PC-3 (cell line): Measurements from ENCODE around the gene SCLY. TPM values are rescaled to one million over a fixed set of nuclear protein-coding genes. Genes with fewer than 3 reads are reported as not detected.

Experiments used
- ATAC-seq: fragments of 200-7000 bp; cut with Tn5 transposase; 2 replicates; pipeline ENCODE4 v1.9.1; 2020; ENCODE audit warnings: mild to moderate bottlenecking, moderate library complexity
- BruUV-seq: library from RNA; stranded (reverse); fragments of 400-500 nt; replicated peaks from 2 replicates; lab custom pipeline; 2021; lab: Mats Ljungman, UMichigan
- CTCF ChIA-PET: fragments of 300-600 bp; sonication (Branson Sonifier 250); formaldehyde crosslinking; loops from one replicate; lab custom pipeline; 2022; ENCODE audit warnings: antibody characterized with exemption; lab: Charles Lee
- POLR2A ChIA-PET: fragments of 300-600 bp; sonication (Branson Sonifier 250); formaldehyde crosslinking; loops from one replicate; lab custom pipeline; 2022; ENCODE audit warnings: antibody characterized with exemption; ENCODE audit not compliant: unreplicated experiment; lab: Charles Lee
- DNase-seq: peaks from one replicate; pipeline ENCODE4 v3.0.0-alpha.2; 2015
- H2AFZ ChIP-seq: fragments of 300-600 bp; sonication (generic); 2 replicates; pipeline ENCODE4 v1.6.0; 2016; ENCODE audit warnings: antibody characterized with exemption, low read length
- H3F3A ChIP-seq: fragments of 300-600 bp; sonication (generic); one replicate; pipeline ENCODE4 v1.6.0; 2017; ENCODE audit warnings: antibody characterized with exemption, low read length, control low read depth, mild to moderate bottlenecking; ENCODE audit not compliant: unreplicated experiment
- H3K27ac ChIP-seq: fragments of 300-600 bp; sonication (generic); 2 replicates; pipeline ENCODE4 v1.5.1; 2016; ENCODE audit warnings: mild to moderate bottlenecking, low read length
- H3K27me3 ChIP-seq: fragments of 300-600 bp; sonication (generic); 2 replicates; pipeline ENCODE4 v1.6.1; 2016; ENCODE audit warnings: low read length, mixed read lengths
- H3K36me3 ChIP-seq: fragments of 300-600 bp; sonication (generic); 2 replicates; pipeline ENCODE4 v1.6.1; 2016; ENCODE audit warnings: low read depth, mixed run types, low read length, mixed read lengths
- H3K4me1 ChIP-seq: fragments of 300-600 bp; sonication (generic); 2 replicates; pipeline ENCODE4 v1.5.1; 2016; ENCODE audit warnings: low read length; ENCODE audit not compliant: insufficient read depth
- H3K4me2 ChIP-seq: fragments of 300-600 bp; sonication (generic); 2 replicates; pipeline ENCODE4 v1.6.0; 2016; ENCODE audit warnings: low read length
- H3K4me3 ChIP-seq: fragments of 300-600 bp; sonication (generic); 2 replicates; pipeline ENCODE4 v1.5.1; 2016; ENCODE audit warnings: mild to moderate bottlenecking, low read length, mixed read lengths
- H3K79me2 ChIP-seq: fragments of 300-600 bp; sonication (generic); 2 replicates; pipeline ENCODE4 v1.6.1; 2017; ENCODE audit warnings: low read length, mixed read lengths
- H3K9ac ChIP-seq: fragments of 300-600 bp; sonication (generic); 2 replicates; pipeline ENCODE4 v1.6.0; 2016; ENCODE audit warnings: mild to moderate bottlenecking, low read length
- H3K9me2 ChIP-seq: fragments of 300-600 bp; sonication (generic); replicated peaks from 2 replicates; pipeline ENCODE4 v1.6.1; 2016; ENCODE audit warnings: mixed run types, low read length, mixed read lengths
- H3K9me3 ChIP-seq: fragments of 300-600 bp; sonication (generic); 2 replicates; pipeline ENCODE4 v1.6.1; 2016; ENCODE audit warnings: low read length, mixed read lengths
- H4K20me1 ChIP-seq: fragments of 300-600 bp; sonication (generic); 2 replicates; pipeline ENCODE4 v1.6.1; 2016; ENCODE audit warnings: low read length, mixed read lengths
- CTCF ChIP-seq: fragments of 300-600 bp; sonication (generic); conservative IDR thresholded peaks from 2 replicates; pipeline ENCODE4 v1.5.1; 2017; ENCODE audit warnings: antibody characterized with exemption, low read depth, mild to moderate bottlenecking, low read length
- EZH2 ChIP-seq: fragments of 300-600 bp; sonication (generic); IDR thresholded peaks from one replicate; pipeline ENCODE4 v1.6.1; 2017; ENCODE audit warnings: antibody characterized with exemption, mild to moderate bottlenecking, low read length; ENCODE audit not compliant: unreplicated experiment
- EZH2phosphoT487 ChIP-seq: fragments of 300-600 bp; sonication (generic); IDR thresholded peaks from 2 replicates; pipeline ENCODE4 v1.6.1; 2018; ENCODE audit warnings: mild to moderate bottlenecking, antibody characterized with exemption, low read length, borderline replicate concordance
- intact Hi-C: fragments of 100-400 bp; cut with micrococcal nuclease; formaldehyde crosslinking; loops from 2 replicates; pipeline ENCODE4 v1.9.0; 2023
- total RNA-seq: library from RNA; depleted of rRNA; stranded (reverse); fragments of >200 nt; gene quantifications from 2 replicates; pipeline ENCODE4 v1.2.3, GENCODE V29; 2014

The SCLY gene
- total RNA-seq, 1 experiment from 2014 or later = 23.1 TPM

GRCh38 chr2:238144262-238144661 lies 83.5 kb downstream of the SCLY start:
- Histone ChIP-seq H3K36me3 (no peaks in the 10 kb centered on the region), H3K4me3 (no peak overlapping the region), H3K4me1 (peaks cover 30% of the 10 kb centered on the region), H3K9ac (no peak overlapping the region), H3K4me2 (peak overlapping the region; percentile 72; the same call in 1 of the 2 replicates), H3K79me2 (no peaks in the 10 kb centered on the region), H3K9me2 (no peaks in the 10 kb centered on the region), H3K9me3 (no peaks in the 10 kb centered on the region), H3F3A (no peaks in the 10 kb centered on the region), H3K27ac (no peak overlapping the region), H4K20me1 (no peaks in the 10 kb centered on the region), H2AFZ (no peak overlapping the region), H3K27me3 (no peaks in the 10 kb centered on the region)
- no TSS peak for BruUV-seq
- TF ChIP-seq CTCF = no peak
- TF ChIP-seq EZH2 = no peak
- no peak for TF ChIP-seq EZH2phosphoT487
- no peak for ATAC-seq
- ChIA-PET CTCF (no interaction called here), POLR2A (no interaction called here)
- intact Hi-C loops = no loop called here
- no peak for DNase-seq

DNA sequence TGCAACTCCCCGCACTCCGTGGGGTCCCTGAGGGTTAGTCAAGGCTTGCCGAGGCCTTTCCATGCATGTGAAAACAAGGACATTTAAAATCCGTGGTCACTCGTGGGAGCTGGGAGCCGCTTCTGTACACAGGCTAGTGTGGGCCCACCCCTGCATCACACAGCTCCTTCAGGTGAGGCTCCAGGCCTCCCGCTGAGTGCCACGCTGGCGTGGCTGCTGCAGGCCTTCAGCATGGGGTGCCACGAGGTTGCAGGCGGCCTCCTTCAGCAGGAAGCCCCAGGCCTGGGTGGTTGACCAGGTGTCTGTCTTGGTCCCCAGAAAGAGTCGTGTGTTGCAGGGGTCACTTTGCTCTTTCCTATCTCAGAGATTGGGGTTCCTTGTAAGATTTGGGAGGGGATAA lies 84.2 kb downstream of the SCLY start:
- intact Hi-C loops = no loop called here
- Histone ChIP-seq H3K27me3 (no peaks in the 10 kb centered on the region), H3K4me3 (no peak overlapping the region), H3K4me1 (peaks cover 30% of the 10 kb centered on the region), H2AFZ (no peak overlapping the region), H3F3A (no peaks in the 10 kb centered on the region), H4K20me1 (no peaks in the 10 kb centered on the region), H3K9me3 (no peaks in the 10 kb centered on the region), H3K79me2 (no peaks in the 10 kb centered on the region), H3K9me2 (no peaks in the 10 kb centered on the region), H3K4me2 (no peak overlapping the region), H3K27ac (no peak overlapping the region), H3K9ac (no peak overlapping the region), H3K36me3 (no peaks in the 10 kb centered on the region)
- ATAC-seq (no peak), DNase-seq (no peak)
- ChIA-PET POLR2A (no interaction called here), CTCF (no interaction called here)
- TF ChIP-seq EZH2 (no peak), EZH2phosphoT487 (no peak), CTCF (no peak)
- no TSS peak for BruUV-seq

DNA sequence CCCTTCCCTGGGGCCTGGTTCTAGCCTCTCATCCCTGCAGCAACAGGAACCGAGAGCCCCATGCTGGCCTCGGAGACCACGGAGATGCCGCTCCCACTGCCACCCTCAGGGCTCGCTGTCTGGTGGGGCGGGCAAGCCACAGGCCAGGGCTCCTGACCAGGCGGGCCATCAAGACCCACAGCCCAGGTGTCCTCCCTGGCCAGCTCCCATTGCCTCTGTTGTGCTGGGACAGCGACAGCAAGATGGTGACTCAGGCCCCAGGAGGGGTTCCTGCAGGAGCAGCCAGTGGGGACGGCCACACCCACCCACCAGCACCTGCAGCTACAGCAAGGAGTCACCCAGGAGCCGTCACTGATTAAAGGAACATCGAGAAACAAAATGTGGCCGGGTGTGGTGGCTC lies 85.0 kb downstream of the SCLY start:
- H3K4me1 ChIP-seq = peaks cover 30% of the 10 kb centered on the region
- intact Hi-C loops = no loop called here
- H3K27ac ChIP-seq = no peak overlapping the region
- no peaks in the 10 kb centered on the region for H3F3A ChIP-seq
- no peaks in the 10 kb centered on the region for H3K9me3 ChIP-seq
- TF ChIP-seq EZH2 (no peak), EZH2phosphoT487 (no peak), CTCF (no peak)
- H3K27me3 ChIP-seq = no peaks in the 10 kb centered on the region
- H3K36me3 ChIP-seq = no peaks in the 10 kb centered on the region
- H3K9me2 ChIP-seq = no peaks in the 10 kb centered on the region
- DNase-seq (peak; percentile 28), ATAC-seq (no peak)
- BruUV-seq = no TSS peak
- H3K4me2 ChIP-seq = no peak overlapping the region
- H4K20me1 ChIP-seq = no peaks in the 10 kb centered on the region
- H3K4me3 ChIP-seq = no peak overlapping the region
- POLR2A ChIA-PET = no interaction called here
- no peaks in the 10 kb centered on the region for H3K79me2 ChIP-seq
- no peak overlapping the region for H2AFZ ChIP-seq
- CTCF ChIA-PET = interaction anchor here (0.6 kb wide), 1 partner anchor 949 kb away, joined by 4 read pairs; no protein-coding TSS in a partner anchor
- no peak overlapping the region for H3K9ac ChIP-seq
